GM19455 (cell line): Measurements from ENCODE around the gene A1BG.
"Not testable (repeated sequence)": the region's sequence is repeated elsewhere in the genome, so short reads cannot be mapped to it uniquely, and the experiment has no call there.

Experiments used
- ATAC-seq: cut with Tn5 transposase; IDR thresholded peaks from one replicate; pipeline ENCODE4 v1.9.1; 2021; ENCODE audit not compliant: unreplicated experiment

Gene A1BG

GRCh38 chr19:58386576-58387337 lies 33.5 kb upstream of the A1BG start, which contains the start of gene RPS5:
Gene RPS5, plus strand, starts transcription at chr19:58387269. Its CDS starts 869 bp downstream, at chr19:58388138.
- peak; percentile 86 for ATAC-seq

GRCh38 chr19:58385891-58386575 lies 32.7 kb upstream of the A1BG start:
- ATAC-seq = peak; percentile 4

GRCh38 chr19:58385313-58385890 lies 32.1 kb upstream of the A1BG start:
- no peak for ATAC-seq

- no peak for ATAC-seq
Observed at GRCh38 chr19:58382997-58383603, 29.8 kb upstream of the A1BG start.

GRCh38 chr19:58381460-58382212 lies 28.3 kb upstream of the A1BG start:
- ATAC-seq = no peak

- peak; percentile 80 for ATAC-seq
Observed at GRCh38 chr19:58380662-58381459, 27.6 kb upstream of the A1BG start, which contains the start of gene ZNF837. Gene ZNF837, minus strand, starts transcription at chr19:58381030. Its CDS starts 11,698 bp downstream, at chr19:58369332.

- no peak for ATAC-seq
Observed at GRCh38 chr19:58380037-58380661, 26.9 kb upstream of the A1BG start.

GRCh38 chr19:58379246-58379645 lies 26.0 kb upstream of the A1BG start:
- ATAC-seq = no peak

- ATAC-seq = not testable (repeated sequence)
Observed at GRCh38 chr19:58376724-58377123, 23.4 kb upstream of the A1BG start.

- no peak for ATAC-seq
Observed at GRCh38 chr19:58374200-58374599, 20.9 kb upstream of the A1BG start.

GRCh38 chr19:58372311-58373133 lies 19.2 kb upstream of the A1BG start:
- no peak for ATAC-seq

- ATAC-seq = no peak
Observed at GRCh38 chr19:58368561-58369360, 15.5 kb upstream of the A1BG start.

- no peak for ATAC-seq
Observed at GRCh38 chr19:58367698-58368454, 14.6 kb upstream of the A1BG start.

- ATAC-seq = no peak
Observed at GRCh38 chr19:58366585-58367430, 13.5 kb upstream of the A1BG start.

GRCh38 chr19:58364146-58364545 lies 10.9 kb upstream of the A1BG start:
- ATAC-seq = no peak
